Mesendoderm (in vitro differentiated cells): ENCODE measurements around the gene HRH2.
A peak's percentile ranks its signal among the peaks of the same experiment; 100 is the strongest.

Experiments used
- DNase-seq: peaks from one replicate; pipeline ENCODE4 v3.0.0; 2013
- H2AK5ac ChIP-seq: 2 replicates; pipeline ENCODE4 v1.6.1; 2013; ENCODE audit warnings: low read length, inconsistent platforms
- H2BK120ac ChIP-seq: 2 replicates; pipeline ENCODE4 v1.6.1; 2013; ENCODE audit warnings: low read depth, mild to moderate bottlenecking, low read length, moderate library complexity, mixed read lengths
- H2BK15ac ChIP-seq: replicated peaks from 2 replicates; pipeline ENCODE4 v1.6.1; 2013; ENCODE audit warnings: low read depth, mild to moderate bottlenecking, moderate library complexity
- H2BK5ac ChIP-seq: 2 replicates; pipeline ENCODE4 v1.6.1; 2013; ENCODE audit warnings: low read length, inconsistent platforms
- H3K18ac ChIP-seq: 2 replicates; pipeline ENCODE4 v1.6.1; 2013; ENCODE audit warnings: mild to moderate bottlenecking, low read length, mixed read lengths
- H3K23ac ChIP-seq: one replicate; pipeline ENCODE4 v1.6.1; 2013; ENCODE audit warnings: low read length
- H3K27ac ChIP-seq: 2 replicates; pipeline ENCODE4 v1.5.1; 2013; ENCODE audit warnings: low read depth, mild to moderate bottlenecking, inconsistent platforms, low read length, moderate library complexity
- H3K27me3 ChIP-seq: 2 replicates; pipeline ENCODE4 v1.6.1; 2013; ENCODE audit warnings: low read length, control low read depth, mild to moderate bottlenecking, inconsistent platforms; ENCODE audit not compliant: insufficient read depth, poor library complexity
- H3K36me3 ChIP-seq: 2 replicates; pipeline ENCODE4 v1.6.1; 2013; ENCODE audit warnings: low read length, inconsistent platforms; ENCODE audit not compliant: control insufficient read depth, insufficient read depth
- H3K4ac ChIP-seq: one replicate; pipeline ENCODE4 v1.6.1; 2013; ENCODE audit warnings: low read depth, mild to moderate bottlenecking, low read length, moderate library complexity
- H3K4me1 ChIP-seq: 2 replicates; pipeline ENCODE4 v1.6.1; 2013; ENCODE audit warnings: low read depth, low read length, inconsistent platforms; ENCODE audit not compliant: control insufficient read depth
- H3K4me2 ChIP-seq: 2 replicates; pipeline ENCODE4 v1.6.1; 2013; ENCODE audit warnings: low read length
- H3K4me3 ChIP-seq: 2 replicates; pipeline ENCODE4 v1.5.1; 2013; ENCODE audit warnings: mild to moderate bottlenecking, low read length
- H3K56ac ChIP-seq: one replicate; pipeline ENCODE4 v1.6.1; 2013; ENCODE audit warnings: low read length
- H3K79me1 ChIP-seq: 2 replicates; pipeline ENCODE4 v1.6.1; 2013; ENCODE audit warnings: low read length, inconsistent platforms
- H3K79me2 ChIP-seq: 2 replicates; pipeline ENCODE4 v1.6.1; 2013; ENCODE audit warnings: mild to moderate bottlenecking, low read length; ENCODE audit not compliant: control insufficient read depth, insufficient read depth
- H3K9ac ChIP-seq: 2 replicates; pipeline ENCODE4 v1.6.1; 2013; ENCODE audit warnings: low read length, inconsistent platforms
- H4K5ac ChIP-seq: one replicate; pipeline ENCODE4 v1.6.1; 2013; ENCODE audit warnings: low read length
- H4K8ac ChIP-seq: one replicate; pipeline ENCODE4 v1.6.1; 2013; ENCODE audit warnings: low read depth, mild to moderate bottlenecking, control low read depth, low read length, moderate library complexity
- WGBS: extraction: QIAGEN DNeasy Blood & Tissue Kit; methylation state at CpG from one replicate; pipeline ENCODE4 v1.1.7; 2013; ENCODE audit warnings: low lambda C conversion rate, missing lambda C conversion rate; ENCODE audit not compliant: insufficient coverage; ENCODE audit errors: extremely low coverage; 5-methylcytosine and 5-hydroxymethylcytosine counted together

The HRH2 gene

GRCh38 chr5:175670372-175670771 lies 12.5 kb downstream of the HRH2 start:
- Histone ChIP-seq H3K23ac (no peak overlapping the region), H3K79me2 (no peaks in the 10 kb centered on the region), H3K27ac (no peak overlapping the region), H3K18ac (no peak overlapping the region), H4K5ac (no peak overlapping the region), H3K9ac (no peak overlapping the region), H3K4me2 (no peak overlapping the region), H3K79me1 (no peaks in the 10 kb centered on the region), H3K27me3 (no peaks in the 10 kb centered on the region), H3K36me3 (no peaks in the 10 kb centered on the region), H4K8ac (no peak overlapping the region), H2BK120ac (no peak overlapping the region), H2AK5ac (no peak overlapping the region), H3K4ac (no peak overlapping the region), H3K4me3 (no peak overlapping the region), H3K56ac (no peak overlapping the region), H2BK15ac (no peak overlapping the region), H3K4me1 (no peaks in the 10 kb centered on the region), H2BK5ac (no peak overlapping the region)
- DNase-seq: no peak
- WGBS: no CpG with 5 or more reads among the region's 3 CpGs

- Histone ChIP-seq H3K36me3 (no peaks in the 10 kb centered on the region), H3K79me1 (no peaks in the 10 kb centered on the region), H3K4me2 (no peak overlapping the region), H4K8ac (no peak overlapping the region), H3K27ac (no peak overlapping the region), H2AK5ac (no peak overlapping the region), H3K18ac (no peak overlapping the region), H3K56ac (peak overlapping the region; percentile 2), H3K9ac (no peak overlapping the region), H3K23ac (no peak overlapping the region), H3K27me3 (no peaks in the 10 kb centered on the region), H2BK5ac (no peak overlapping the region), H3K4ac (no peak overlapping the region), H3K4me3 (no peak overlapping the region), H4K5ac (no peak overlapping the region), H3K4me1 (no peaks in the 10 kb centered on the region), H2BK15ac (no peak overlapping the region), H3K79me2 (no peaks in the 10 kb centered on the region), H2BK120ac (no peak overlapping the region)
- WGBS: no CpG with 5 or more reads among the region's 4 CpGs
- no peak for DNase-seq
Measured at GRCh38 chr5:175671013-175671412, 13.1 kb downstream of the HRH2 start.

- no peak for DNase-seq
- H3K27me3 ChIP-seq: no peaks in the 10 kb centered on the region
- WGBS: no CpG with 5 or more reads among the region's 12 CpGs
- no peak overlapping the region for H2BK120ac ChIP-seq
- H3K4me1 ChIP-seq: no peaks in the 10 kb centered on the region
- no peak overlapping the region for H4K5ac ChIP-seq
- no peaks in the 10 kb centered on the region for H3K36me3 ChIP-seq
- no peak overlapping the region for H2AK5ac ChIP-seq
- H3K23ac ChIP-seq: no peak overlapping the region
- H3K79me1 ChIP-seq: no peaks in the 10 kb centered on the region
- H3K4ac ChIP-seq: no peak overlapping the region
- H3K56ac ChIP-seq: no peak overlapping the region
- H3K18ac ChIP-seq: no peak overlapping the region
- no peak overlapping the region for H2BK15ac ChIP-seq
- no peak overlapping the region for H3K27ac ChIP-seq
- no peaks in the 10 kb centered on the region for H3K79me2 ChIP-seq
- H4K8ac ChIP-seq: no peak overlapping the region
- H3K9ac ChIP-seq: no peak overlapping the region
- no peak overlapping the region for H3K4me3 ChIP-seq
- H2BK5ac ChIP-seq: no peak overlapping the region
- H3K4me2 ChIP-seq: no peak overlapping the region
Measured at GRCh38 chr5:175672976-175673648, 15.2 kb downstream of the HRH2 start.

GRCh38 chr5:175674731-175675346 lies 17.0 kb downstream of the HRH2 start:
- no peak overlapping the region for H3K4ac ChIP-seq
- H3K36me3 ChIP-seq: no peaks in the 10 kb centered on the region
- no peaks in the 10 kb centered on the region for H3K27me3 ChIP-seq
- H3K79me2 ChIP-seq: no peaks in the 10 kb centered on the region
- no CpG with 5 or more reads among the region's 5 CpGs for WGBS
- H3K4me2 ChIP-seq: no peak overlapping the region
- no peak overlapping the region for H3K23ac ChIP-seq
- H2BK15ac ChIP-seq: no peak overlapping the region
- no peak overlapping the region for H3K27ac ChIP-seq
- DNase-seq: no peak
- no peak overlapping the region for H3K18ac ChIP-seq
- H3K56ac ChIP-seq: no peak overlapping the region
- H3K9ac ChIP-seq: no peak overlapping the region
- no peaks in the 10 kb centered on the region for H3K79me1 ChIP-seq
- H3K4me1 ChIP-seq: no peaks in the 10 kb centered on the region
- no peak overlapping the region for H2BK120ac ChIP-seq
- no peak overlapping the region for H3K4me3 ChIP-seq
- H4K5ac ChIP-seq: no peak overlapping the region
- no peak overlapping the region for H2BK5ac ChIP-seq
- H4K8ac ChIP-seq: no peak overlapping the region
- no peak overlapping the region for H2AK5ac ChIP-seq

GRCh38 chr5:175675873-175676272 lies 18.0 kb downstream of the HRH2 start:
- Histone ChIP-seq H2AK5ac (peak overlapping the region; percentile 22), H3K4me2 (no peak overlapping the region), H3K4me3 (no peak overlapping the region), H3K27ac (no peak overlapping the region), H2BK5ac (no peak overlapping the region), H3K56ac (no peak overlapping the region), H3K79me1 (no peaks in the 10 kb centered on the region), H2BK120ac (no peak overlapping the region), H3K4ac (no peak overlapping the region), H3K36me3 (no peaks in the 10 kb centered on the region), H3K4me1 (no peaks in the 10 kb centered on the region), H3K9ac (no peak overlapping the region), H3K18ac (no peak overlapping the region), H4K5ac (no peak overlapping the region), H4K8ac (no peak overlapping the region), H3K23ac (no peak overlapping the region), H3K79me2 (no peaks in the 10 kb centered on the region), H3K27me3 (no peaks in the 10 kb centered on the region), H2BK15ac (no peak overlapping the region)
- no peak for DNase-seq
- no CpG with 5 or more reads among the region's 10 CpGs for WGBS

GRCh38 chr5:175677571-175677970 lies 19.7 kb downstream of the HRH2 start:
- Histone ChIP-seq H4K5ac (no peak overlapping the region), H3K79me2 (no peaks in the 10 kb centered on the region), H3K27me3 (no peaks in the 10 kb centered on the region), H4K8ac (no peak overlapping the region), H3K18ac (no peak overlapping the region), H3K79me1 (no peaks in the 10 kb centered on the region), H2AK5ac (no peak overlapping the region), H3K4me2 (no peak overlapping the region), H2BK5ac (no peak overlapping the region), H3K56ac (no peak overlapping the region), H3K4me1 (no peaks in the 10 kb centered on the region), H3K4me3 (no peak overlapping the region), H3K27ac (no peak overlapping the region), H3K36me3 (no peaks in the 10 kb centered on the region), H3K23ac (no peak overlapping the region), H3K9ac (no peak overlapping the region), H2BK15ac (no peak overlapping the region), H3K4ac (no peak overlapping the region), H2BK120ac (no peak overlapping the region)
- WGBS: no CpG with 5 or more reads among the region's 13 CpGs
- DNase-seq: no peak
